WTC11 (cell line): ENCODE data around the gene RAPGEF5. TPM values are rescaled to one million over a fixed set of nuclear protein-coding genes. Genes with fewer than 3 reads are reported as not detected.

Source experiments
- ATAC-seq: fragments of 200-7000 bp; cut with Tn5 transposase; 2 replicates; pipeline ENCODE4 v1.10.0; 2021; ENCODE audit warnings: mild to moderate bottlenecking, moderate library complexity
- CTCF ChIA-PET: fragments of 300-600 bp; sonication (Branson Sonifier 250); formaldehyde crosslinking; loops from one replicate; lab custom pipeline; 2021; ENCODE audit warnings: antibody characterized with exemption; lab: Charles Lee
- POLR2A ChIA-PET: fragments of 350-600 bp; sonication (Branson Sonifier 250); formaldehyde crosslinking; loops from one replicate; lab custom pipeline; 2021; ENCODE audit warnings: antibody characterized with exemption; lab: Charles Lee
- DNase-seq: peaks from one replicate; pipeline ENCODE4 v3.0.0; 2021; ENCODE audit warnings: low spot score
- H3K27ac Mint-ChIP-seq: 2 replicates; pipeline ENCODE4 v1.8.0; 2021; ENCODE audit warnings: mixed read lengths
- H3K27me3 Mint-ChIP-seq: 2 replicates; pipeline ENCODE4 v1.8.0; 2021; ENCODE audit warnings: low read depth, mild to moderate bottlenecking, moderate library complexity, mixed read lengths
- H3K36me3 Mint-ChIP-seq: 2 replicates; pipeline ENCODE4 v1.8.0; 2021; ENCODE audit warnings: mixed read lengths
- H3K4me1 Mint-ChIP-seq: 2 replicates; pipeline ENCODE4 v1.8.0; 2022; ENCODE audit warnings: mixed read lengths
- H3K4me3 Mint-ChIP-seq: 2 replicates; pipeline ENCODE4 v1.8.0; 2021; ENCODE audit warnings: mild to moderate bottlenecking, moderate library complexity, mixed read lengths
- H3K9me3 Mint-ChIP-seq: 2 replicates; pipeline ENCODE4 v1.8.0; 2021; ENCODE audit warnings: mixed read lengths
- CREB1 ChIP-seq: sonication (generic); formaldehyde crosslinking; IDR thresholded peaks from 2 replicates; pipeline ENCODE4 v1.8.0; 2023; ENCODE audit warnings: mild to moderate bottlenecking, missing genetic modification reagents
- CREM ChIP-seq: sonication (generic); formaldehyde crosslinking; IDR thresholded peaks from 2 replicates; pipeline ENCODE4 v1.8.1; 2022; ENCODE audit warnings: mild to moderate bottlenecking, missing genetic modification reagents, moderate library complexity
- ETV6 ChIP-seq: sonication (generic); formaldehyde crosslinking; IDR thresholded peaks from 2 replicates; pipeline ENCODE4 v1.8.1; 2022; ENCODE audit warnings: mild to moderate bottlenecking, missing genetic modification reagents
- HMGXB4 ChIP-seq: sonication (generic); formaldehyde crosslinking; IDR thresholded peaks from 2 replicates; pipeline ENCODE4 v1.8.1; 2023; ENCODE audit warnings: mild to moderate bottlenecking, moderate library complexity, missing genetic modification reagents
- IRF1 ChIP-seq: sonication (generic); formaldehyde crosslinking; IDR thresholded peaks from 2 replicates; pipeline ENCODE4 v1.8.0; 2023; ENCODE audit warnings: missing genetic modification reagents
- KAT7 ChIP-seq: sonication (generic); formaldehyde crosslinking; IDR thresholded peaks from 2 replicates; pipeline ENCODE4 v1.8.1; 2023; ENCODE audit warnings: missing genetic modification reagents, mild to moderate bottlenecking, borderline replicate concordance
- MAX ChIP-seq: sonication (generic); formaldehyde crosslinking; IDR thresholded peaks from 2 replicates; pipeline ENCODE4 v1.8.0; 2022; ENCODE audit warnings: mild to moderate bottlenecking, missing genetic modification reagents
- MLX ChIP-seq: sonication (generic); formaldehyde crosslinking; IDR thresholded peaks from 2 replicates; pipeline ENCODE4 v1.8.1; 2023; ENCODE audit warnings: mild to moderate bottlenecking, missing genetic modification reagents, moderate library complexity
- NFYB ChIP-seq: sonication (generic); formaldehyde crosslinking; conservative IDR thresholded peaks from 2 replicates; pipeline ENCODE4 v1.8.0; 2022; ENCODE audit warnings: low read depth, missing genetic modification reagents
- NR3C1 ChIP-seq: sonication (generic); formaldehyde crosslinking; conservative IDR thresholded peaks from 2 replicates; pipeline ENCODE4 v1.8.1; 2023; ENCODE audit warnings: low read depth, mild to moderate bottlenecking, missing genetic modification reagents
- PRDM15 ChIP-seq: sonication (generic); formaldehyde crosslinking; IDR thresholded peaks from 2 replicates; pipeline ENCODE4 v1.8.0; 2022; ENCODE audit warnings: missing genetic modification reagents
- PRRX2 ChIP-seq: fragments of 250-450 bp; sonication (Bioruptor Pico); IDR thresholded peaks from 2 replicates; pipeline ENCODE4 v1.8.0; 2021; ENCODE audit warnings: mild to moderate bottlenecking
- SP1 ChIP-seq: sonication (generic); formaldehyde crosslinking; conservative IDR thresholded peaks from 2 replicates; pipeline ENCODE4 v1.8.1; 2022; ENCODE audit warnings: missing genetic modification reagents
- TP53 ChIP-seq: sonication (generic); formaldehyde crosslinking; IDR thresholded peaks from 2 replicates; pipeline ENCODE4 v1.8.1; 2023; ENCODE audit warnings: mild to moderate bottlenecking, missing genetic modification reagents
- ZNF138 ChIP-seq: sonication (generic); formaldehyde crosslinking; conservative IDR thresholded peaks from 2 replicates; pipeline ENCODE4 v1.8.1; 2022; ENCODE audit warnings: mild to moderate bottlenecking, moderate library complexity, missing genetic modification reagents
- ZNF263 ChIP-seq: sonication (generic); formaldehyde crosslinking; IDR thresholded peaks from 2 replicates; pipeline ENCODE4 v1.8.1; 2022; ENCODE audit warnings: low read depth, mild to moderate bottlenecking, moderate library complexity, missing genetic modification reagents
- ZNF425 ChIP-seq: fragments of 250-450 bp; sonication (Bioruptor Pico); conservative IDR thresholded peaks from 2 replicates; pipeline ENCODE4 v1.9.0; 2021; ENCODE audit warnings: mild to moderate bottlenecking
- ZNF512 ChIP-seq: sonication (generic); formaldehyde crosslinking; IDR thresholded peaks from 2 replicates; pipeline ENCODE4 v1.8.1; 2022; ENCODE audit warnings: missing genetic modification reagents, borderline replicate concordance
- total RNA-seq: library from RNA; stranded (reverse); gene quantifications from 3 replicates; pipeline ENCODE4 v1.2.3, GENCODE V29; 2021

The RAPGEF5 gene
- total RNA-seq, 1 experiment from 2014 or later, result 12.3 TPM

- TF ChIP-seq ZNF138 (CRISPR knock-in tag), result no peak
- no peak for TF ChIP-seq NFYB (CRISPR knock-in tag)
- TF ChIP-seq MAX (CRISPR knock-in tag), result no peak
- TF ChIP-seq PRRX2 (CRISPR knock-in tag), result no peak
- no peak for TF ChIP-seq MLX (CRISPR knock-in tag)
- no peak for TF ChIP-seq ZNF263 (CRISPR knock-in tag)
Observed at GRCh38 chr7:22301790-22302189, 55.2 kb downstream of the RAPGEF5 start (continued).

GRCh38 chr7:22300839-22301238 lies 56.1 kb downstream of the RAPGEF5 start:
- H3K4me1 Mint-ChIP-seq, result peaks cover 12% of the 10 kb centered on the region
- H3K27ac Mint-ChIP-seq, result no peak overlapping the region
- no peak for DNase-seq
- CTCF ChIA-PET, result interaction anchor here (0.6 to 1.9 kb wide), 3 partner anchors 79 to 287 kb away, joined by 3 to 7 read pairs (median 6); no protein-coding TSS in a partner anchor
- no peaks in the 10 kb centered on the region for H3K27me3 Mint-ChIP-seq
- POLR2A ChIA-PET, result no interaction called here
- H3K9me3 Mint-ChIP-seq, result peaks cover 3% of the 10 kb centered on the region
- TF ChIP-seq NR3C1 (CRISPR knock-in tag) (no peak), MAX (CRISPR knock-in tag) (no peak), CREM (CRISPR knock-in tag) (no peak), ETV6 (no peak), IRF1 (CRISPR knock-in tag) (no peak), KAT7 (CRISPR knock-in tag) (no peak), ZNF512 (no peak), CREB1 (CRISPR knock-in tag) (no peak), SP1 (CRISPR knock-in tag) (no peak), HMGXB4 (CRISPR knock-in tag) (no peak), TP53 (CRISPR knock-in tag) (no peak), NFYB (CRISPR knock-in tag) (no peak), ZNF425 (CRISPR knock-in tag) (no peak), PRDM15 (no peak)
- H3K36me3 Mint-ChIP-seq, result peaks cover 14% of the 10 kb centered on the region
- no peak for ATAC-seq
- no peak overlapping the region for H3K4me3 Mint-ChIP-seq
